BLaER1 (cell line): ENCODE results near the gene CXCR4.
A peak's percentile ranks its signal among the peaks of the same experiment; 100 is the strongest.

Experiments used
- H3K27ac ChIP-seq: shearing (Covaris generic); formaldehyde crosslinking; 2 replicates; pipeline ENCODE4 v1.8.1; 2022
- H3K27me3 ChIP-seq: shearing (Covaris generic); formaldehyde crosslinking; 2 replicates; pipeline ENCODE4 v1.8.1; 2022
- H3K36me3 ChIP-seq: shearing (Covaris generic); formaldehyde crosslinking; 2 replicates; pipeline ENCODE4 v1.8.1; 2022
- H3K4me1 ChIP-seq: shearing (Covaris generic); formaldehyde crosslinking; 2 replicates; pipeline ENCODE4 v1.8.1; 2022
- H3K4me2 ChIP-seq: shearing (Covaris generic); formaldehyde crosslinking; 2 replicates; pipeline ENCODE4 v1.8.1; 2022
- H3K4me3 ChIP-seq: shearing (Covaris generic); formaldehyde crosslinking; 2 replicates; pipeline ENCODE4 v1.8.1; 2022
- H3K9ac ChIP-seq: shearing (Covaris generic); formaldehyde crosslinking; 2 replicates; pipeline ENCODE4 v1.8.1; 2022
- H3K9me3 ChIP-seq: shearing (Covaris generic); formaldehyde crosslinking; 2 replicates; pipeline ENCODE4 v1.8.1; 2022
- H4K20me1 ChIP-seq: shearing (Covaris generic); formaldehyde crosslinking; 2 replicates; pipeline ENCODE4 v1.8.1; 2022
- Cebpa-rat ChIP-seq: shearing (Covaris generic); IDR thresholded peaks from 2 replicates; pipeline ENCODE4 v1.8.1; 2022

The CXCR4 gene

DNA sequence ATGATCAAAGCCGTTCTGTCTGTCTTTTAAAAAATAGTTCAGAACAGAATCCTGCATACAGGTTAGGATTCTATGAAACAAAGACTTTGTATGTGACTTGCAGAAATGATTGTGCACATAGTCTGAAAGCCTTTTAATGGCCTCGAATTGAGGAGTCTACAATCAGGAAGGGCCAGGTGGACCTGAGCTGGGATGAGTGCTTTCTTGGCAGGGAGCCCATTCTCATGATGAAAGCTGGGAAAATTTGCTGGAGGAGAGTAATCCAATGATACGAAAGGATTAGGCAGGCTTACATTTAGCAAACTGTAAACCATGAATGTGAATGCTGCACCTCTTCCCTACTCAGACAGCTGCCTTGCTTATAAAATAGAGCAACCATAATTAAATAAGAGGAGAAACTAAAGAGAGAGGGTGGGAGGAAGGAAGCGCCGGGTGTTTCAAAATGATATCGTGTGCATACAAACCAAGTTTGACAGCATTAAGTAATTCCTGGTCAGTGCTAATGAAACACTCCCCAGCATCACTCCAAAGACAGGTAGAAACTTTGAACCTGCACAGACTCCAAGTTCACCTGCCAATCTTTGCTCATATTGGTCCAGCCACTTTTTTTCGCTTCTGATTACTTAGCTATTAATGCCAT, 23.7 kb upstream of the CXCR4 start:
- Histone ChIP-seq H3K9me3 (0 out of 2 replicates have a peak, but pooled peaks cover 6% of the 10 kb centered on the region), H3K27me3 (no peaks in the 10 kb centered on the region), H3K4me3 (no peak overlapping the region), H3K36me3 (no peaks in the 10 kb centered on the region), H3K9ac (no peak overlapping the region), H4K20me1 (no peaks in the 10 kb centered on the region), H3K4me2 (0 out of 2 replicates have a peak overlapping the region, but pooled peaks have one; percentile 9), H3K27ac (no peak overlapping the region), H3K4me1 (peaks cover 52% of the 10 kb centered on the region)
- no peak for TF ChIP-seq Cebpa-rat

DNA sequence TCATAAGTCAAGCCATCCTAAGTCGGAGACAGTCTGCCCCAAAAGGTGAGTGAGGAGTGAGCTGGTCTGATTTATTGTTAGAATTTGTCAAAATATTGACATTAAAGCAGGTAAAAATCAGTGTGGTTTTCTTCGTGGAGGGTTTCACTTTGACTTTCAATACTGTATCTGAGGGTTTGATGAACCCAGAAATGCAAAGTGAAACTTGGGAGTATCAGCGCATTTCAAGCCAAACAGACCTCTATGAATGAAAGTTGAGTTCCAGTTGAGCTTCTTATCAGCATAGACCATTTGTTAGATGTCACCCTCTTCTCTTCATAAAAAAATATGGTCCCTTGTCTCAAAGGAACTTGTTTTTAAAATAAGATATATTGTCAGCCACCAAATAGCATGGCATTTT, 21.7 kb upstream of the CXCR4 start:
- H3K27ac ChIP-seq = no peak overlapping the region

DNA sequence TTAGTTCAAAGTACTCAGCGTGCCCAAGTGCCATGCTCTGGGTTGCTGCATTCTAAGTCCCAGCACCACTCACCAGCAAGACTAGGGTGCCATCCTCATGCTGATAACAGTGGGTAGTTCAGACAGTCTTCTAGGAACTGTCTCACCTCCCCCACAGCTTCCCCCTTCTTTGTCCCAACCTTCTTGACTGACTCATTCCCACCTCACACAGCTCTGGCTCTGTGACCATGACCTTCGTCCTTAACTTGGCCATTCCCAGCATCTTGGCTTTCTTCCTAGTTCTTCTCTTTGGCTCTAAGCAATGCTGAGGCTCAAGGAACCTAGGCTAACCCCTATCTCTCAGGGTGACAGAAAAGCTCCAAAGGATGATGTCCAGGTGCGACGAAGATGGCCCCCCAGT, 20.0 kb upstream of the CXCR4 start:
- Histone ChIP-seq H3K9ac (no peak overlapping the region), H3K27ac (peak overlapping the region; percentile 82), H4K20me1 (no peaks in the 10 kb centered on the region)

More for the DNA sequence above, 21.7 kb upstream of the CXCR4 start:
- Histone ChIP-seq H3K36me3 (no peaks in the 10 kb centered on the region), H3K27me3 (no peaks in the 10 kb centered on the region), H4K20me1 (no peaks in the 10 kb centered on the region), H3K4me1 (peaks cover 72% of the 10 kb centered on the region), H3K9me3 (no peaks in the 10 kb centered on the region), H3K4me2 (peak overlapping the region; percentile 23; the same call in 1 of the 2 replicates), H3K4me3 (no peak overlapping the region), H3K9ac (no peak overlapping the region)
- no peak for TF ChIP-seq Cebpa-rat

DNA sequence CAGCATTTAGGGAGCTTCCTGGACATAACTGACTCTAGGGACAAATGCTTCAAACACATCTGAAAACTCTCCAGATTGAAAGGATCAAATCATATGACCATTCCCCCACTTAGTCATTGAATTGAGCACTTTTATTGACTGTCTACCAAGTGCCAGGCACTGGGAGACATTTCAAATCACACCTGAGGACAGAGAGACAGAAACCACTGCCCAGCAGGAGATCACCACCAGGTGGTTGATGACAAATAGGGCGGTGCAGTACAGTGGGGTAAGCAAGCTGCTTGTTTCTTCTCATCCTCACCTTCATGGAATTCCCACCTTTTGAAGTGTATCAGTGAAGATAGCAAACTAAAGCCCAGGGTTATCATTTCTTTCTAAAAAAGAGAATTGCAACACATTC, 19.0 kb upstream of the CXCR4 start:
- Histone ChIP-seq H3K4me1 (peaks cover 93% of the 10 kb centered on the region), H3K9me3 (no peaks in the 10 kb centered on the region), H3K9ac (peak overlapping the region; percentile 64; the same call in 1 of the 2 replicates), H3K36me3 (no peaks in the 10 kb centered on the region), H4K20me1 (no peaks in the 10 kb centered on the region), H3K27ac (peak overlapping the region; percentile 82), H3K4me2 (peak overlapping the region; percentile 91), H3K27me3 (no peaks in the 10 kb centered on the region), H3K4me3 (peak overlapping the region; percentile 15; the same call in 1 of the 2 replicates)
- no peak for TF ChIP-seq Cebpa-rat

More for the DNA sequence above, 20.0 kb upstream of the CXCR4 start:
- Histone ChIP-seq H3K4me3 (no peak overlapping the region), H3K4me1 (peaks cover 89% of the 10 kb centered on the region), H3K36me3 (no peaks in the 10 kb centered on the region), H3K27me3 (no peaks in the 10 kb centered on the region), H3K4me2 (peak overlapping the region; percentile 91), H3K9me3 (no peaks in the 10 kb centered on the region)
- no peak for TF ChIP-seq Cebpa-rat

DNA sequence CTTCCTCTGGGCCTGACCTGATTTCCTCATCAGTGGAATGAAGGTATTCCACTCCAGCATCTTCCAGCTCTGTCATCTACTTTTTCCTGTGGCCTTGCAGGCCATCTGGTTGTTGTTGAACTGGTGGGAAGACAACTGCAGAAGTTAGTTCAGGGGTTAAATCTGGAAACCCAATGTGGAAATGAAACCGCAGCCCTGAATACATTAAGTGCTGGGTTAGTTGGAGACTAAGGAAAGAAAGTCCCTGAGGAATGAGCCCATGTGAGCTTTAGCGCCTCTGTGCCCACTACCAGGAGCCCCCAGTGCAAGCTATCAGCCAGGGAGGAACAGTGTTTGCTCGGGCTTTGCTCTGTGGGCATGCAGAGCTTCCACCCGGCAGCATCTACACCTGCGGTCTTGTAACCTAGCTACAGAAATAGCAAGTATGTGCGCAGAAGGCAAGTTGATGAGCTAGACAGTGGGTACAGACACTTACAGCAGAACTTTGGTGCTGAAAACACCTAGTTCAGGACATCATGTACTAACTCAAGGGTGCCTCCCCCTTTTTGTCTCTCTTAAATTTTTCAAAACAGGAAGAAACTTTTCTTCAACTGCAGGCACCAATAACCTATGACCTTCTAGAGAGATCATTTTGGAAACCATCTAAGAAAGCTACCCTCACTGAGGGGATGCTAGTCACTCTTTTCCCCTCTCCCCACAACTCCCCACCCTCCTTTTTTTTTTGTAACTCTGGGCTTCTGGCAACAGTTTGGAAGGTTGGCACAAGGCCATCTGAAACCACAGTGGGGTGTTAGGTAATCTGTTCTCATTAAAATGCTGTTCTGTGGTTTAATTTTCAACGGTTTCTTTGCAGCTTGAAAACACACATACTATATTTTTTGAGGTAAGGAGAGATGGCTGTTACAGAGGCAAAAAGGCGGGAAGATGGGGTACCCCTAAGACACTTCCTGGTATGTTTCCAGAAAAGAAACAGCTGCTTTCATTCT, 18.3 kb upstream of the CXCR4 start:
- peak overlapping the region; percentile 91 for H3K4me2 ChIP-seq
- peak overlapping the region; percentile 15; the same call in 1 of the 2 replicates for H3K4me3 ChIP-seq
- H3K27ac ChIP-seq = peak overlapping the region; percentile 82
- H3K27me3 ChIP-seq = no peaks in the 10 kb centered on the region
- H3K9me3 ChIP-seq = no peaks in the 10 kb centered on the region
- peak; percentile 69; the same call in 1 of the 2 replicates for TF ChIP-seq Cebpa-rat
- no peaks in the 10 kb centered on the region for H4K20me1 ChIP-seq
- no peaks in the 10 kb centered on the region for H3K36me3 ChIP-seq
- H3K9ac ChIP-seq = peak overlapping the region; percentile 64
- peaks cover 93% of the 10 kb centered on the region for H3K4me1 ChIP-seq

DNA sequence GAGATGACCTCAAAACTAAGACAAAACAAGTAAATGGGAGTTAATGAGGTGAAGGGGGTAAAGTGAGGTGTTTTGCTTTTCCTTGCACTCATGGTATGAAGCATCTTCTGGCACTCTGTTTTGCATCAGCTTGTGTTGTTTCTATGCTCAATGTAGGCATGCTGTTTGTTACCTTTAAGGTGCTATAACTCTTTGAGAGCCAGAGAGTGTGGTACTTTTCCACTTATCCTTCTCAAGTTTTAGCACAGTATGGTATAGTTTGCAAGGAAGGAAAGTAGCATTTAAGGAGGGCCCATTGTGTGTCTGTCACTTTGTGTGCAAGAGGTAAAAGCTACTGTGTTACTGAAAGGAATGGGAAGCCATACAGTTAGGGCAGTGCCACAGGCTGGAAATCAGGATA, 17.5 kb upstream of the CXCR4 start:
- peak overlapping the region; percentile 82 for H3K27ac ChIP-seq
- H3K27me3 ChIP-seq = no peaks in the 10 kb centered on the region
- H4K20me1 ChIP-seq = no peaks in the 10 kb centered on the region
- no peak for TF ChIP-seq Cebpa-rat
- H3K36me3 ChIP-seq = no peaks in the 10 kb centered on the region
- no peaks in the 10 kb centered on the region for H3K9me3 ChIP-seq
- peak overlapping the region; percentile 91 for H3K4me2 ChIP-seq
- no peak overlapping the region; the same call in 1 of the 2 replicates for H3K4me3 ChIP-seq
- peak overlapping the region; percentile 25; the same call in 1 of the 2 replicates for H3K9ac ChIP-seq
- peaks cover 98% of the 10 kb centered on the region for H3K4me1 ChIP-seq

DNA sequence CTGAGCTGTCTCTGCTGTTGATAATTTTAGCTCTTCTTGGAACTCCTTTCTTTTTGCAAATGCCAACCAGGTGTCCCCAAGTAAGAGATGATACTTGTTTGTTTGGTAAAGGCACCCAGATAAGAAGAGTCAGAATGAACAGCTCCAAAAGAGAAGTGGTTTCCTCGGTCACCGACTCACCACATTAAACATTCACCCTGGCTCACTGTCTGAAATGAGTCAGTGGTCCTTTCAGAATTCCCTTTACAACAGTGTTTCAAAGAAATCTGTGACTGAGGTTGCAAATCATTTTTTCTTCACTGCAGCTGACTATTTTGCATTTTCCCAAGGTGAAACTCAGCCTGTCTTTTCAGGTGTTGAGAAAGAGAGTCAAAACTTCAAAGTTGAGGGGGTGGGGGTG, 16.2 kb upstream of the CXCR4 start:
- Histone ChIP-seq H3K4me3 (no peak overlapping the region), H3K4me2 (peak overlapping the region; percentile 91), H3K27me3 (peaks cover under 1% of the 10 kb centered on the region; the same call in 1 of the 2 replicates), H3K9me3 (no peaks in the 10 kb centered on the region), H3K36me3 (no peaks in the 10 kb centered on the region), H3K4me1 (peaks cover 98% of the 10 kb centered on the region), H3K27ac (no peak overlapping the region), H4K20me1 (no peaks in the 10 kb centered on the region), H3K9ac (0 out of 2 replicates have a peak overlapping the region, but pooled peaks have one; percentile 12)
- no peak for TF ChIP-seq Cebpa-rat

DNA sequence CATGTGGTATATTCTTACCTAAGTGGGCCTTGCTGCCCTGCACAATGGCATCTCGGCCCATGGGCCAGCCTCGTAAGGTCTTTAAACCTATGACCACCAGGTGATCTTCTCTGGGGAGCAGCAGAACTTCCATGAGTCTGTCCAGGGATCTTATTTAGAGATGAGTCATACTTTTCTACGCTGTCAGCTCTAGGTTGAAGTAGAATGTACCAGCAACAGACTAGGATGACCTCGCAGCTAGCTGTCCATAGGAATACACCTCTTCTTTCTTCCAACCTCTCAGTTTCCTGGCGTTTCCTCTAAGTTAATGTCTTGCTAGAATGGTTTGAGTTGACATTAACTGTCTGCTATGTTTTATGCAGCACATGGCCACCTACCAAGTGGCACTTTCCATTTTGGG, 15.6 kb upstream of the CXCR4 start:
- Histone ChIP-seq H3K27ac (no peak overlapping the region), H3K9ac (0 out of 2 replicates have a peak overlapping the region, but pooled peaks have one; percentile 12), H3K4me2 (peak overlapping the region; percentile 91), H3K27me3 (peaks cover 6% of the 10 kb centered on the region; the same call in 1 of the 2 replicates), H4K20me1 (no peaks in the 10 kb centered on the region), H3K36me3 (no peaks in the 10 kb centered on the region), H3K9me3 (no peaks in the 10 kb centered on the region; the same call in 1 of the 2 replicates), H3K4me3 (no peak overlapping the region), H3K4me1 (peaks cover 100% of the 10 kb centered on the region)
- no peak for TF ChIP-seq Cebpa-rat

DNA sequence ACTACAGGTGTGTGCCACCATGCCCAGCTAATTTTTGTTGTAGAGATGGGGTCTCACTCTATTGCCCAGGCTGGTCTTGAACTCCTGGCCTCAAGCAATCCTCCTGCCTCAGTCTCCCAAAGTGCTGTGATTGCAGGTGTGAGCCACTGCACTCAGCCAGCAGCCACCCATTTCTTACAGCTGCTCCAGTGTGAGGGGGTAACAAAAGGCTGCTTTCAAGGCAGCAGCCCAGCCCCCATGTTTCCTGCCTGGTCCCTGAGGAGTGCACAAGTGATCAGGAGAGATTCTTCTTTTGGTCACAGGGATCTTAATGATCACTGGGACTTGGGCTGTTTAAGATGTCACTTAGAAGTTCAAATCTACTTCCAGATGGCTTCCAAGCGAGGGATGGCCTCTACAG, 15.2 kb upstream of the CXCR4 start:
- Histone ChIP-seq H4K20me1 (no peaks in the 10 kb centered on the region), H3K27me3 (peaks cover 6% of the 10 kb centered on the region; the same call in 1 of the 2 replicates), H3K4me3 (peak overlapping the region; percentile 52; the same call in 1 of the 2 replicates), H3K9ac (no peak overlapping the region), H3K27ac (no peak overlapping the region), H3K4me1 (peaks cover 100% of the 10 kb centered on the region), H3K4me2 (peak overlapping the region; percentile 91), H3K36me3 (no peaks in the 10 kb centered on the region), H3K9me3 (no peaks in the 10 kb centered on the region; the same call in 1 of the 2 replicates)
- TF ChIP-seq Cebpa-rat = no peak
